CD14-positive monocyte (primary cell): ENCODE results near the gene RFLNA. TPM values are rescaled to one million over a fixed set of nuclear protein-coding genes. Genes with fewer than 3 reads are reported as not detected.

Experiments used
- DNase-seq, 3 donors: peaks; one replicate each; pipeline ENCODE4 v3.0.0-alpha.2; 2011 to 2022
- H2AFZ ChIP-seq: 2 replicates; pipeline ENCODE4 v1.6.0; 2012; ENCODE audit warnings: mild to moderate bottlenecking, low read depth, low read length, inconsistent platforms; ENCODE audit not compliant: insufficient read depth, poor library complexity, severe bottlenecking
- H3K27ac ChIP-seq, 2 donors: 1 replicate in 1 of 2; 2 replicates in 1 of 2; pipeline ENCODE4 v1.5.1; 2012 to 2013; ENCODE audit warnings: low read length in 2 of 2, control low read depth in 1 of 2, inconsistent platforms in 1 of 2, low read depth in 1 of 2, mild to moderate bottlenecking in 1 of 2
- H3K27me3 ChIP-seq, 2 donors: one replicate each; pipeline versions ENCODE4 v1.6.0 to v1.6.1; 2011 to 2013; ENCODE audit warnings: low read length in 2 of 2; ENCODE audit not compliant: control insufficient read depth in 2 of 2, insufficient read depth in 2 of 2
- H3K36me3 ChIP-seq, 2 donors: replicated peaks in 1 of 2; 1 replicate in 1 of 2; 2 replicates in 1 of 2; pipeline versions ENCODE4 v1.5.1 to v1.6.1; 2012 to 2013; ENCODE audit warnings: low read length in 2 of 2, control low read depth in 1 of 2, inconsistent platforms in 1 of 2, mild to moderate bottlenecking in 1 of 2; ENCODE audit not compliant: insufficient read depth in 2 of 2, control insufficient read depth in 1 of 2
- H3K4me1 ChIP-seq, 2 donors: 1 replicate in 1 of 2; 2 replicates in 1 of 2; pipeline versions ENCODE4 v1.5.1 to v1.6.1; 2012 to 2013; ENCODE audit warnings: low read length in 2 of 2, control low read depth in 1 of 2, inconsistent platforms in 1 of 2, mild to moderate bottlenecking in 1 of 2, moderate library complexity in 1 of 2; ENCODE audit not compliant: insufficient read depth in 2 of 2, control insufficient read depth in 1 of 2
- H3K4me2 ChIP-seq: replicated peaks from 2 replicates; pipeline ENCODE3; 2012; ENCODE audit warnings: low read length, moderate library complexity, mild to moderate bottlenecking; ENCODE audit not compliant: poor library complexity, severe bottlenecking; ENCODE audit errors: extremely low read depth
- H3K4me3 ChIP-seq, 3 experiments: fragments of 200-600 bp in 1 of 3; sonication (generic) in 1 of 3; replicated peaks in 1 of 3; 1 replicate in 2 of 3; 2 replicates in 1 of 3; pipeline ENCODE4 v1.5.1; 2011 to 2013; ENCODE audit warnings: low read length in 3 of 3, mild to moderate bottlenecking in 3 of 3, control low read depth in 2 of 3, low read depth in 2 of 3, inconsistent platforms in 1 of 3, moderate library complexity in 1 of 3
- H3K79me2 ChIP-seq: 2 replicates; pipeline ENCODE4 v1.6.0; 2012; ENCODE audit warnings: mild to moderate bottlenecking, control low read depth, inconsistent platforms, low read length, moderate library complexity; ENCODE audit not compliant: insufficient read depth
- H3K9ac ChIP-seq: 2 replicates; pipeline ENCODE4 v1.6.0; 2017; ENCODE audit warnings: low read length, mild to moderate bottlenecking; ENCODE audit not compliant: insufficient read depth, poor library complexity, severe bottlenecking
- H3K9me3 ChIP-seq, 2 donors: replicated peaks in 1 of 2; 1 replicate in 1 of 2; 2 replicates in 1 of 2; pipeline versions ENCODE4 v1.5.1 to v1.6.1; 2012 to 2013; ENCODE audit warnings: low read length in 2 of 2, control low read depth in 1 of 2; ENCODE audit not compliant: control insufficient read depth in 1 of 2, insufficient read depth in 1 of 2
- H4K20me1 ChIP-seq: 2 replicates; pipeline ENCODE4 v1.6.0; 2012; ENCODE audit warnings: mild to moderate bottlenecking, low read length, control low read depth, moderate library complexity; ENCODE audit not compliant: insufficient read depth
- H3K27ac Mint-ChIP-seq, 7 donors: one replicate each; pipeline ENCODE4 v1.8.0; 2020; ENCODE audit warnings: mild to moderate bottlenecking in 7 of 7, mixed read lengths in 7 of 7, moderate library complexity in 6 of 7, inconsistent platforms in 2 of 7
- H3K27me3 Mint-ChIP-seq, 3 donors: one replicate each; pipeline ENCODE4 v1.8.0; 2021 to 2022; ENCODE audit warnings: low read depth in 3 of 3, mild to moderate bottlenecking in 3 of 3, mixed read lengths in 3 of 3, moderate library complexity in 3 of 3, inconsistent platforms in 1 of 3
- H3K36me3 Mint-ChIP-seq, 2 donors: one replicate each; pipeline ENCODE4 v1.8.0; 2020; ENCODE audit warnings: mixed read lengths in 2 of 2, inconsistent platforms in 1 of 2, mild to moderate bottlenecking in 1 of 2
- H3K4me1 Mint-ChIP-seq: one replicate; pipeline ENCODE4 v1.8.0; 2020; ENCODE audit warnings: mild to moderate bottlenecking, mixed read lengths
- H3K4me3 Mint-ChIP-seq, 2 donors: one replicate each; pipeline ENCODE4 v1.8.0; 2020; ENCODE audit warnings: mild to moderate bottlenecking in 2 of 2, mixed read lengths in 2 of 2, moderate library complexity in 1 of 2
- H3K9me3 Mint-ChIP-seq, 7 donors: one replicate each; pipeline ENCODE4 v1.8.0; 2020 to 2022; ENCODE audit warnings: mixed read lengths in 7 of 7, mild to moderate bottlenecking in 6 of 7, moderate library complexity in 6 of 7, inconsistent platforms in 2 of 7
- WGBS: methylation state at CpG from one replicate; pipeline ENCODE4 v1.1.5; 2013; ENCODE audit warnings: missing lambda C conversion rate; ENCODE audit not compliant: insufficient coverage; 5-methylcytosine and 5-hydroxymethylcytosine counted together
- intact Hi-C, 2 donors: fragments of 100-400 bp; cut with micrococcal nuclease; formaldehyde crosslinking; loops; one replicate each; pipeline versions ENCODE4 v1.15.0 to v1.15.1; 2023
- polyA plus RNA-seq, 3 donors: library from polyadenylated mRNA; depleted of rRNA in 1 of 3; unstranded in 2 of 3; stranded (reverse) in 1 of 3; fragments of 300-500 nt in 2 of 3; fragments of >200 nt in 1 of 3; fragmentation: Illumina TruSeq in 2 of 3; gene quantifications; 1 replicate in 2 of 3; 2 replicates in 1 of 3; pipeline ENCODE4 v1.2.3, GENCODE V29; 2012 to 2021
- TF ChIP-seq, protein P1 (sequence below): fragments of 200-600 bp; IDR thresholded peaks from one replicate; pipeline ENCODE4 v1.8.0; 2022; ENCODE audit warnings: antibody characterized with exemption, mild to moderate bottlenecking

RFLNA gene
- polyA plus RNA-seq, 3 donors: not detected

DNA sequence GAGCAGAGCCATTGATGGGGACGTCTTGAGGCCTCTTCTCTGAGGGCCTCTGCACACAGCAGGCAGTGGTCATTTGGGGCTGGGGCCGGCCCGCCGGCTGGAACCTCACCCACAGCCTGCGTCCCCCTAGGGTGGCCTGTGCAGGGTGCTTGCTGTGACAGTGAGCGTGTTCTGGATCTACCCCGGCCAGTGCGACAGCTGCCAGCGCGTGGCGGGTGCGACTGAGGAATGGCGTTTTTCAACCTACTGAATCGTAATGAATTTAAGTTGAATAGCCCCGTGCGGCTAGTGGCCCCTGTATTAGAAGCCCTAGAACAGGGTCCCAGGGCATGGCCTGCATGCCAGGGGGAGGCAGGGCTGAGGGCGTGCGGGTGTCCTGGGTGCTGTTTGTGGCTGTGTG lies 13.8 kb downstream of the RFLNA start:
- intact Hi-C loops: no loop called here
- no peaks in the 10 kb centered on the region for H3K79me2 ChIP-seq
- no peak overlapping the region for H3K27ac ChIP-seq
- H3K4me1 ChIP-seq: no peaks in the 10 kb centered on the region
- Mint-ChIP-seq H3K27me3 (peaks cover 0 to 6% (median 4%) of the 10 kb centered on the region in 3 donors), H3K27ac (peak overlapping the region in 1 of 7 donors; percentile 86), H3K4me1 (no peaks in the 10 kb centered on the region), H3K9me3 (peaks cover 0 to 4% (median 1%) of the 10 kb centered on the region in 7 donors), H3K4me3 (no peak overlapping the region), H3K36me3 (no peaks in the 10 kb centered on the region)
- no peak for DNase-seq
- no peak overlapping the region for H3K4me2 ChIP-seq
- H3K9ac ChIP-seq: no peak overlapping the region
- no peak overlapping the region for H2AFZ ChIP-seq
- H3K27me3 ChIP-seq: no peaks in the 10 kb centered on the region
- H3K36me3 ChIP-seq: no peaks in the 10 kb centered on the region
- no peak overlapping the region for H3K4me3 ChIP-seq
- H4K20me1 ChIP-seq: no peaks in the 10 kb centered on the region
- 93% methylated on average over 17 of the region's 18 CpGs for WGBS
- no peaks in the 10 kb centered on the region for H3K9me3 ChIP-seq
- TF ChIP-seq, protein P1, sequence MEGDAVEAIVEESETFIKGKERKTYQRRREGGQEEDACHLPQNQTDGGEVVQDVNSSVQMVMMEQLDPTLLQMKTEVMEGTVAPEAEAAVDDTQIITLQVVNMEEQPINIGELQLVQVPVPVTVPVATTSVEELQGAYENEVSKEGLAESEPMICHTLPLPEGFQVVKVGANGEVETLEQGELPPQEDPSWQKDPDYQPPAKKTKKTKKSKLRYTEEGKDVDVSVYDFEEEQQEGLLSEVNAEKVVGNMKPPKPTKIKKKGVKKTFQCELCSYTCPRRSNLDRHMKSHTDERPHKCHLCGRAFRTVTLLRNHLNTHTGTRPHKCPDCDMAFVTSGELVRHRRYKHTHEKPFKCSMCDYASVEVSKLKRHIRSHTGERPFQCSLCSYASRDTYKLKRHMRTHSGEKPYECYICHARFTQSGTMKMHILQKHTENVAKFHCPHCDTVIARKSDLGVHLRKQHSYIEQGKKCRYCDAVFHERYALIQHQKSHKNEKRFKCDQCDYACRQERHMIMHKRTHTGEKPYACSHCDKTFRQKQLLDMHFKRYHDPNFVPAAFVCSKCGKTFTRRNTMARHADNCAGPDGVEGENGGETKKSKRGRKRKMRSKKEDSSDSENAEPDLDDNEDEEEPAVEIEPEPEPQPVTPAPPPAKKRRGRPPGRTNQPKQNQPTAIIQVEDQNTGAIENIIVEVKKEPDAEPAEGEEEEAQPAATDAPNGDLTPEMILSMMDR: no peak

DNA sequence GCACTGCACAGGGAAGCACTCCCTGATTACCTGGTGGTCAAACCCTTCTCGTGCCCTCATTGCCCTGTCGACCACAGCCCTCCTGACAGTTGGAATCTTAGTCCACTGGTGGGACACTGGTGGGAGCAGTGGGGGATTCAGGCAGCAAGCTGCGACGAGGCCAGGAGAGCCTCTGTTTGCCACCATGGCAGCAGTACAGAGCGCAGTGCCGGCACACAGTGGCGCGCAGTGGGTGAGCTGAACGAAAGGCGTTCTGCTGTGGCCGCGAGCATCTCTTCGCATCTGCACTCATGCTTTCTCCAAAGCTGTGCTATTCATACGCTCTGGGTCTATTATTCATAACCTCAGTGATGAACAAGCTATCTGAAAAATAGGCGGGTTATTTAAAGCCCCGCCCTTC lies 14.3 kb downstream of the RFLNA start:
- 99% methylated on average over 16 of the region's 16 CpGs for WGBS
- no peak overlapping the region for H3K4me3 ChIP-seq
- H3K4me3 Mint-ChIP-seq: no peak overlapping the region

More for the DNA sequence above, 14.3 kb downstream of the RFLNA start:
- peaks cover 0 to 6% (median 4%) of the 10 kb centered on the region in 3 donors for H3K27me3 Mint-ChIP-seq
- Histone ChIP-seq H3K27me3 (no peaks in the 10 kb centered on the region), H3K9ac (no peak overlapping the region), H3K4me2 (no peak overlapping the region), H2AFZ (no peak overlapping the region), H4K20me1 (no peaks in the 10 kb centered on the region), H3K27ac (no peak overlapping the region), H3K4me1 (no peaks in the 10 kb centered on the region), H3K36me3 (no peaks in the 10 kb centered on the region), H3K9me3 (no peaks in the 10 kb centered on the region), H3K79me2 (no peaks in the 10 kb centered on the region)
- H3K9me3 Mint-ChIP-seq: peaks cover 0 to 4% (median 1%) of the 10 kb centered on the region in 7 donors
- intact Hi-C loops: no loop called here
- TF ChIP-seq, protein P1: no peak
- no peaks in the 10 kb centered on the region for H3K4me1 Mint-ChIP-seq
- no peaks in the 10 kb centered on the region for H3K36me3 Mint-ChIP-seq
- no peak for DNase-seq
- H3K27ac Mint-ChIP-seq: no peak overlapping the region
